HepG2 (cell line): Measurements from ENCODE around the gene DRAP1. TPM values are rescaled to one million over a fixed set of nuclear protein-coding genes. Genes with fewer than 3 reads are reported as not detected.
A peak's percentile ranks its signal among the peaks of the same experiment; 100 is the strongest.

ENCODE experiments used
- AGO2 ChIP-seq: fragments of 200-400 bp; formaldehyde crosslinking; optimal IDR thresholded peaks from 2 replicates; pipeline ENCODE3; 2017; ENCODE audit warnings: mild to moderate bottlenecking, low read depth, low read length, moderate library complexity
- ATM ChIP-seq: fragments of 450-650 bp; IDR thresholded peaks from 2 replicates; pipeline ENCODE4 v1.7.1; 2017; ENCODE audit warnings: mild to moderate bottlenecking, borderline replicate concordance
- CENPBD1 ChIP-seq: sonication (generic); formaldehyde crosslinking; IDR thresholded peaks from 2 replicates; pipeline ENCODE4 v1.8.0; 2022; ENCODE audit warnings: missing genetic modification reagents, low read depth, mild to moderate bottlenecking, borderline replicate concordance
- KMT2B ChIP-seq: IDR thresholded peaks from 2 replicates; pipeline ENCODE4 v1.6.1; 2016; ENCODE audit warnings: missing genetic modification reagents, missing compliant biosample characterization
- NAIF1 ChIP-seq: sonication (generic); formaldehyde crosslinking; IDR thresholded peaks from 2 replicates; pipeline ENCODE4 v1.5.0; 2020; ENCODE audit warnings: mild to moderate bottlenecking, missing genetic modification reagents, borderline replicate concordance
- NBN ChIP-seq: fragments of 450-650 bp; conservative IDR thresholded peaks from 2 replicates; pipeline ENCODE4 v1.6.1; 2017
- REST ChIP-seq, 2 experiments: IDR thresholded peaks; 2 replicates each; pipeline ENCODE4 v1.6.1; 2011 to 2012; ENCODE audit warnings: low read length in 2 of 2, borderline replicate concordance in 1 of 2, low read depth in 1 of 2, mild to moderate bottlenecking in 1 of 2, moderate library complexity in 1 of 2
- SP1 ChIP-seq, 2 experiments: fragments of 450-650 bp in 1 of 2; sonication (generic) in 1 of 2; formaldehyde crosslinking in 1 of 2; IDR thresholded peaks; 2 replicates each; pipeline versions ENCODE4 v1.4.0 to v1.6.1; 2016 to 2020; ENCODE audit warnings: missing genetic modification reagents in 1 of 2
- TSC22D2 ChIP-seq: sonication (generic); formaldehyde crosslinking; IDR thresholded peaks from 2 replicates; pipeline ENCODE4 v1.5.1; 2020; ENCODE audit warnings: missing genetic modification reagents, mild to moderate bottlenecking, borderline replicate concordance
- ZBTB14 ChIP-seq: sonication (generic); formaldehyde crosslinking; IDR thresholded peaks from 2 replicates; pipeline ENCODE4 v1.4.0; 2020; ENCODE audit warnings: missing genetic modification reagents
- ZNF136 ChIP-seq: sonication (generic); formaldehyde crosslinking; IDR thresholded peaks from 2 replicates; pipeline ENCODE4 v1.8.1; 2022; ENCODE audit warnings: low read depth, mild to moderate bottlenecking, moderate library complexity, missing genetic modification reagents
- ZNF232 ChIP-seq: sonication (generic); formaldehyde crosslinking; IDR thresholded peaks from 2 replicates; pipeline ENCODE4 v1.4.0; 2020; ENCODE audit warnings: missing genetic modification reagents, borderline replicate concordance
- ZNF33A ChIP-seq: sonication (generic); formaldehyde crosslinking; IDR thresholded peaks from 2 replicates; pipeline ENCODE4 v1.5.1; 2020; ENCODE audit warnings: missing genetic modification reagents, mild to moderate bottlenecking, moderate library complexity, borderline replicate concordance
- ZNF431 ChIP-seq: sonication (generic); formaldehyde crosslinking; IDR thresholded peaks from 2 replicates; pipeline ENCODE4 v1.9.0; 2022; ENCODE audit warnings: missing genetic modification reagents, low read depth, mild to moderate bottlenecking, borderline replicate concordance
- ZNF451 ChIP-seq: sonication (generic); formaldehyde crosslinking; IDR thresholded peaks from 2 replicates; pipeline ENCODE4 v1.5.0; 2020; ENCODE audit warnings: mild to moderate bottlenecking, missing genetic modification reagents
- ZNF552 ChIP-seq: sonication (generic); formaldehyde crosslinking; IDR thresholded peaks from 2 replicates; pipeline ENCODE4 v1.9.0; 2022; ENCODE audit warnings: missing genetic modification reagents, mild to moderate bottlenecking, borderline replicate concordance
- ZNF558 ChIP-seq: sonication (generic); formaldehyde crosslinking; IDR thresholded peaks from 2 replicates; pipeline ENCODE4 v1.9.0; 2022; ENCODE audit warnings: mild to moderate bottlenecking, missing genetic modification reagents, borderline replicate concordance
- ZNF572 ChIP-seq: sonication (generic); formaldehyde crosslinking; IDR thresholded peaks from 2 replicates; pipeline ENCODE4 v1.5.1; 2020; ENCODE audit warnings: mild to moderate bottlenecking, missing genetic modification reagents
- ZNF574 ChIP-seq: sonication (generic); formaldehyde crosslinking; IDR thresholded peaks from 2 replicates; pipeline ENCODE4 v1.4.0; 2020; ENCODE audit warnings: missing genetic modification reagents
- ZNF644 ChIP-seq: IDR thresholded peaks from 2 replicates; pipeline ENCODE4 v1.6.1; 2016; ENCODE audit warnings: low read depth
- polyA plus RNA-seq, 8 experiments: library from polyadenylated mRNA; depleted of rRNA in 3 of 8; stranded (reverse) in 7 of 8; unstranded in 1 of 8; fragments of >200 nt; fragmentation: Illumina TruSeq in 4 of 8; extraction: Trizol in 4 of 8; gene quantifications; 2 replicates each; pipeline versions ENCODE4 v1.2.1 to v1.2.3, GENCODE V29; 2011 to 2016; ENCODE audit warnings: low read depth in 4 of 8, missing spikeins in 1 of 8, mixed read lengths in 1 of 8; ENCODE audit not compliant: insufficient read depth in 1 of 8
- total RNA-seq, 5 experiments: library from RNA; depleted of rRNA; stranded (reverse); fragments of >200 nt; fragmentation: Illumina TruSeq; extraction: Trizol; gene quantifications; 2 replicates each; pipeline ENCODE4 v1.2.3, GENCODE V29; 2016; ENCODE audit warnings: low read depth in 1 of 5

The DRAP1 gene
- total and polyA plus RNA-seq, 2 of the 13 experiments (the other 11 are each of a cell fraction or from before 2014, with no cell fraction given) = 46.8 to 52.3 TPM

GRCh38 chr11:65873318-65874156 lies 45.7 kb upstream of the DRAP1 start (continued):
- TF ChIP-seq ATM (no peak), ZNF33A (0 out of 2 replicates have a peak, but pooled peaks have one; percentile 75), CENPBD1 (CRISPR knock-in tag) (0 out of 2 replicates have a peak, but pooled peaks have one; percentile 45), ZNF644 (no peak), REST (IDR thresholded peaks at IDR 0.05; ENCODE audit: borderline replicate concordance in 1 of 2, low read depth in 1 of 2, low read length in 2 of 2) (0 out of 4 replicates have a peak, but pooled peaks of 1 of the 2 experiments have one; percentile 25), ZNF232 (no peak), ZBTB14 (no peak), ZNF572 (CRISPR knock-in tag) (no peak), ZNF136 (CRISPR knock-in tag) (no peak), NAIF1 (CRISPR knock-in tag) (no peak), TSC22D2 (no peak), AGO2 (no peak), ZNF574 (CRISPR knock-in tag) (peak; percentile 22; the same call in 1 of the 2 replicates), ZNF451 (CRISPR knock-in tag) (peak; percentile 79; the same call in 1 of the 2 replicates), KMT2B (CRISPR knock-in tag) (no peak), ZNF552 (CRISPR knock-in tag) (no peak), SP1 (IDR thresholded peaks at IDR 0.05) (no peak), SP1 (CRISPR knock-in tag; IDR thresholded peaks at IDR 0.05) (peak; percentile 99), ZNF431 (CRISPR knock-in tag) (no peak), NBN (no peak), ZNF558 (0 out of 2 replicates have a peak, but pooled peaks have one; percentile 44)
